NCI-H1092 (cell line): Measurements from ENCODE around the gene MDP1.
A peak's percentile ranks its signal among the peaks of the same experiment; 100 is the strongest.
"Not testable (repeated sequence)": the region's sequence is repeated elsewhere in the genome, so short reads cannot be mapped to it uniquely, and the experiment has no call there.

ENCODE experiments used
- DNase-seq: peaks from one replicate; lab custom pipeline; 2025; lab: John Stamatoyannopoulos, UW

Gene MDP1

DNA sequence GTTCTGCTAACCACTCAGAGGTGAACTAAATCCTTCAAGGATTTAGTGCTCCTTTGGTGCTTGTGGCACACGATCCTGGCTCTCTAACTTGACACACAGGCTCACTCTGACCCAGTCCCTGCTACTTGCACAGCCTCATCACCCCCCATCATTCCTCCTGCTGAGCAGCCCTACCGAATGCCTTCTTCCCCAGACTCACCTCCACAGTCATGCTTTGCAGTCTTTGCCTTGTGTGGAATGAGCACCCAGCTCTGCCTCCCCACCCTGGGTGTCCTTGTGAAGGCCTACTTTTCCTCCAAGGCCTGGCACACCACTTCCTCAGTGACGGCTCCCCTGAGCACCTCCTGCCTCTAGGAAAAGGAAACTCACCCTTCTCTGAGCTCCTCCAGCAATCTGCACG is 34.5 kb upstream of the MDP1 start:
- DNase-seq = no peak

GRCh38 chr14:24249230-24250021 is 33.6 kb upstream of the MDP1 start:
- no peak for DNase-seq

- no peak for DNase-seq
Measured at GRCh38 chr14:24247422-24247821, 31.6 kb upstream of the MDP1 start.

GRCh38 chr14:24246765-24247212 is 30.9 kb upstream of the MDP1 start:
- DNase-seq = no peak

- DNase-seq = not testable (repeated sequence)
Measured at GRCh38 chr14:24245350-24245749, 29.5 kb upstream of the MDP1 start.

DNA sequence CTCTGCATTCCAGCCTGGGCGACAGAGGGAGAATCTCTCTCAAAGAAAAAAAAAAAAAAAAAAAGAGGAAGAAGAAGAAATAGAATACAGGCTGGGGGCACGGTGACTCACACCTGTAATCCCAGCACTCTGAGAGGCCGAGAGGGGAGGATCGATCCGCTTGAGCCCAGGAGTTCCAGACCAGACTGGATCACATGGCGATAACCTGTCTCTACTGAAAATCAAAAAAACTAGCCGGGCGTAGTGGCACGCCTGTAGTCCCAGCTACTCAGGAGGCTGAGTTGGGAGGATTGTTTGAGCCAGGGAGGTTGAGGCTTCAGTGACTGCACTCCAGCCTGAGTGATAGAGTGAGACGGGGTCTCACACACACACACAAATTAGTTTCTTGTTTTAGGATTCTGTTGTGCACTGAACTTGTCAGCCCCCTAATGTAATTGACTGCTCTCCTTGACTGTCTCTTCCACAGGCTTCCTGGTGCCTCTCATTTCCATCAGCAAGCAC is 27.5 kb upstream of the MDP1 start:
- DNase-seq = no peak

- DNase-seq = peak; percentile 95
Measured at GRCh38 chr14:24241829-24242443, 26.1 kb upstream of the MDP1 start.

- DNase-seq = no peak
Measured at GRCh38 chr14:24240110-24240918, 24.4 kb upstream of the MDP1 start.

DNA sequence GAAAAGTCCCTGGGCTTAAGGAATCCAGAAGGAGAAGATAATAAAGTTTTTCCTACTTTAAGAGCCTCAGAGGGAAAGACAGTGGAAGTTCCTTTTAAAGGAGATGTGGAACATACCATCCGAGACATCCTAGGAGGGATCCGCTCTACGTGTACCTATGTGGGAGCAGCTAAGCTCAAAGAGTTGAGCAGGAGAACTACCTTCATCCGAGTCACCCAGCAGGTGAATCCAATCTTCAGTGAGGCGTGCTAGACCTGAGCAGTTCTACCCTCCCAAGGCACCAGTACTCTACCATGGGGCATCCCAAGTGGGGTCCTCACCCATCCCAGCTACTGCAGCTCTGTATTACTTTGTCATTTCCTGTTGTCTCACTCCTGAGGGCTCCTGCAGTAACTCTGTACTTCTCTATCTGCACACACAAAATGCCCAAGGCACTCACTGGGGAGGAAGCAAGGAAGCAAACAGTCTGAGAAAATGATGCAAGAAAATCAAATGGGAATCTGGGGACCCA is 22.7 kb upstream of the MDP1 start:
- DNase-seq = no peak

DNA sequence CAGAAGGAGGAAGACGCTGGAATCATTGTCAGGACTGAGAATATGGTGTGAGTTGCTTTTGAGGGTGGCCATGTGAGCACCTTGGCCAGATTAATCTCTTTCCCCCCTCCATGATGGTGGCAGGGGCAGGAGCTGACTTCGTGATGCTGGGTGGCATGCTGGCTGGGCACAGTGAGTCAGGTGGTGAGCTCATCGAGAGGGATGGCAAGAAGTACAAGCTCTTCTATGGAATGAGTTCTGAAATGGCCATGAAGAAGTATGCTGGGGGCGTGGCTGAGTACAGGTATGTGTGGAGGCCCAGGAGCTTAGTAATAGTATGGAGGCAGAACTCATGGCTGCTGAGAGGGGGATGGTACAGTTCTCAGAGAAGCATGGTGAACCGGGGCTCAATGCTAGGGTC is 22.3 kb upstream of the MDP1 start:
- no peak for DNase-seq

DNA sequence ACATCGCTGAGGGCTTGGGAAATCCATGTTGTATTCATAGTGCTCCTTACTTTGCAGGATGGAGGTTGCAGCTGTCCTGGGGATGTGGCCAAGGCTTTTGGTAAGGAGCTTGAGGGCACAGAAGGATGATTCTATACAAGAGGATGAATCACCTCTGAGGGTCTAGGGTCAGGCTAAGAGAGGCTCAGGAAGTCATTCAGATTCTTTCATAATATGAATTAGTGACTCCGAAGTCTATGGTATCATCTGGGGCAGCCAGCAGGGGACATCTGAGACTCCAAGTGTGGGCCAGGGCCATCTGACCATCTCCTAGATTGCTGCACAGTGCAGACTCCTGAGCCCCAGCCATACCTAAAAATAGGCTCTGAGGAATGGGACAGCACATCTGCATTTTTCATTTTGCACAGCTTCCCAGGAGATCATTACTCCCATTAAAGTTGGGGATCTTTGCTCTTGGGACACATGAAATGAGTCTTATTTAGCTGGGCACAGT is 21.6 kb upstream of the MDP1 start:
- DNase-seq = no peak

- no peak for DNase-seq
Measured at GRCh38 chr14:24236689-24237462, 21.0 kb upstream of the MDP1 start.

DNA sequence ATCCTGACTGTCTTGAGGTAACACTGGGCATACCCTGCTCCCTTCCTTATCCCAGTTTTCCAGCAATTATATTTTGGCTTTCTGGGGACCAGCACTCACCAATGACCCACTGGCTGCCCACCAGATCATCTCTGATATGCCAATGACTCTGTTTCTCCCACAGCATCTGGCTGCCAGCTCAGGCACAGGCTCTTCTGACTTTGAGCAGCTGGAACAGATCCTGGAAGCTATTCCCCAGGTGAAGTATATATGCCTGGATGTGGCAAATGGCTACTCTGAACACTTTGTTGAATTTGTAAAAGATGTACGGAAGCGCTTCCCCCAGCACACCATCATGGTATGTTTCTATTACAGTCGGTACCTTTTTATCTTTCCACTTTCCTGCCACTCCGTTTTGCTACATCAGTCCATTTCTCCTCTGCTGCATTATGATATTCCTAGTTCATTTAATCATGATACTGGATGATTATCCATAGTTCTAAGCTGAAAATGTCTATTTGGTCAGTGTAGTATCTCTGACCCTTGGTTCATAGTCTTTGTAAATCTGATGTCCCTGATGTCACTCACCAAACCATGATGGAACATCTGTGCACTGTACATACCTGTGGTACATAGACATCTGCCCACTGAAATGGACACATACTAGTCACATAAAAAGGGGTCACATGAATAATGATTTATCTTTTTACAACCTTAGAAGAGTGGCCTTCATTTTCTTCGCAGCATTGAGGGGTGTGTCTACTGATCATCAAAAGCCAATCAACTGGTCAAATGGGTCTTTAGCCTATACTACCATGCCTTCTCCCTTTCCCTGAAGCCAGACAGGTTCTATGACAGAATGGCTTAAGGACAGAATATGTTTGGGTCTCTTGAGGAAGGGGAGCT is 20.2 kb upstream of the MDP1 start:
- no peak for DNase-seq

DNA sequence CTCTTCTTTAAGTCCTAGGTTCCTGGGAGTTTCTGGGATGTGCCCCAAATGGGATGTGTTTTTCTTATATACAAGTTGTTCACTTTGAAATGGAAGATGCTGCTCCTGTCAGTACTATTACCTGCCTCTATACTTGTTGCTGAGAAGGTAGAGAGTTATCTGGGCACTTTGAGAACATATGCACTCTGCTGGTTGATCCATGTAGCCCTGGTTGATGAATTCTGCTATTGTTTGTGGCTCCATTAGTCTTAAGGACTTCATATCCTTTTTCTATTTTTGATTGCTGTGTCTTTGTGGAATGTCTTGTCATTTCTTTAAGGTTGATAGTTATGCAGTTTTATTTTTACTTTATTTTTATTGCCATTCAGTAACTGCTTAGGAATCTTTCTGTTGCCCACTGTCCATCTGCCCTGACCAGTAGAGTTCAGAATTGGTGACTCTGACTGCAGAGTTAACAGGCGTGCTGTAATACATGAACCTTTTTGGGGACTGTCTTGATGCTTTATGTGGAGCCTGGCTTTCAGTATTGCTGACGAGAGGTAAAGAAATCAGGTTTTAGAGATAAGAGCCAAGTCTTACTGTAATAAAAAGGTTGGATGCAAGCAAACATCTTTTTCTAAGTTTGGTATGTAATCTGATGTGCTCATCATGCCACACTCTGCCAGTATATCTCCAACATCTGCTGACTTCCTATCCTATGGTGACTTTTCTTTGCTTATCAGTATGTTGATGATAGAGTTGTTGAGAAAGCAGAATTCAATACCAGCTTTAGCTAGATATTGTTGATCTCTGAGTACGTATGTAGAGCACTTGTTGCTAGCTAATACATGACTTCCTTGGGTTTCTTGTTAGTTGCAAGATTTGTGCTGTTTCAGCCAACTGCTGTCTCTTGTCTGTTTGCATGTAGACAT is 18.5 kb upstream of the MDP1 start:
- no peak for DNase-seq

DNA sequence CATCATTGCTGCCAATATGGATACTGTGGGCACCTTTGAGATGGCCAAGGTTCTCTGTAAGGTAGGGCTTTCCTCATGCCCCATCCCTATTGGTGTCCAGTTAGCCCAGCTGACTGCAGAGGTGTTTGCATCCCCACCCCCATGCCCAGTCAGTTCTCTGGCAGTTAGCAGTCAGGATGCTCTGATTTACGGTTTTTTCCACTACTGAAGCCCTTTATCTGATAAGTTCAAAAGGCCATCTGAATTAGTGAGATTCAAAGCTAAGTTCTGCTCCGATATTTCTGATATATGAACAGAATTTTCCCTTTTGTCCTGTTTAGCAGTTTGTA is 17.6 kb upstream of the MDP1 start:
- DNase-seq = no peak

GRCh38 chr14:24232645-24233537 is 17.0 kb upstream of the MDP1 start, which contains the start of gene GMPR2:
Gene GMPR2, plus strand, starts transcription at chr14:24232929. Its CDS starts 325 bp downstream, at chr14:24233254.
- peak; percentile 74 for DNase-seq

DNA sequence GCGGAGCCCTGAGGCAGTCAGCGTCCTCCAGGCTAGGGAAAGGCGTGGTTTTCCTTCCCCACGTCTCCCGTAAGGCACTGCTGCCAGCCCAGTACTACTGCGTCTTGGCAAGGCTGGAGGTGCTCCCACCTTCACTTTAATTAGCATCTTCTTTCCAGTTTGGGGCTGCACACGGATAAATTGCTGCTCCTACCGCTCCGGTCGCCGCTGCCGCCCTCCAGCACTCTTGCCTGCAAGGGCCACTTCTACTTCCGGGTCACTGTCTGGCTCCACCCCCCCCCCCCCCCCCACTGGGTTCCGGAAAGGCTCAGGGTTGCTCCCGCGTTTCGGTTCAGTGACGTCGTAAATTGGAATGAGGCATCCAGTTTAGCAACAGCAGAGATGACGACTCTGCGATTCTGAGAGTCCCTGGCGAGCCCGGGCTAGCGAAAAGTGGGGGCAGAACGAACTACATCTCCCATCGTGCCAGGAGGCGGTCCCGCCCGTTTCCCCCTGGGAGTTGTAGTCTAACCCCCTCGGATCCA is 16.3 kb upstream of the MDP1 start, which contains the start of gene NEDD8:
Gene NEDD8, minus strand, starts transcription at position 247 of the 524 bp plus-strand sequence. Its CDS starts 100 bp downstream, at position 147.
- peak; percentile 81 for DNase-seq
